ENCODE data around the gene DLG4. TPM values are rescaled to one million over a fixed set of nuclear protein-coding genes. Genes with fewer than 3 reads are reported as not detected.

The DLG4 gene
- polyA plus RNA-seq (2013, experiment 1 of 2; ENCODE audit: insufficient read length), result 37.5 TPM
- 38.8 TPM for polyA plus RNA-seq (2013, experiment 2 of 2; ENCODE audit: insufficient read length)

DNA sequence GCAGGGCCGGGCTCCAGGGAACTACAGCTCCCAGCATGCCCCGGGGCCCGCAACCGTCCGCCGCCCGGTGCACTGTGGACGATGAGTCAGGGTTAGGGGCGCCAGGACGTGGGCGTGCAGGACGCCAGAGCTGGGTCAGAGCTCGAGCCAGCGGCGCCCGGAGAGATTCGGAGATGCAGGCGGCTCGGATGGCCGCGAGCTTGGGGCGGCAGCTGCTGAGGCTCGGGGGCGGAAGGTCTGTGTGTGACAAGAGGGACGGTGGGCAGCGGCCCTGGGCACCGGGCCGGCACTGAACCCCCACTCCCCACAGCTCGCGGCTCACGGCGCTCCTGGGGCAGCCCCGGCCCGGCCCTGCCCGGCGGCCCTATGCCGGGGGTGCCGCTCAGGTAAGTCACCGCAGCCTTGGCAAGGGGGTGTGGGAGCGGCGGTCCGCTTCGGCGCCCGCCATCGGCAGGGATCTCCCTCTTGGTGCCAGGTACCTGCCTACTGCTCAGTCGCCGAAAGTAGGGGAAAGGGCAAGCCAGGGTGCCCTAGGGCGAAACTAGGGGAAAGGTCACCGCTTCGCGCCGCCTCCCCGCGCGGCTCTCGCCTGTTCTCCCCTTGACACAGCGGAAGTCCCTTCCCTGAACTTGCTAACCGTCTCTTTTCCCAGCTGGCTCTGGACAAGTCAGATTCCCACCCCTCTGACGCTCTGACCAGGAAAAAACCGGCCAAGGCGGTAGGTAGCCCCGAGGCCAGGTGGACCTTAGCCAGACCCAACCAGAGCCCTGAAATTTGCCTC, at the start of gene DLG4, which contains the start of gene ACADVL:
Gene DLG4, minus strand, starts transcription at position 25 of the 781 bp plus-strand sequence.
Gene ACADVL, plus strand, starts transcription at position 127 of the 781 bp plus-strand sequence. Its CDS starts 47 bp downstream, at position 174.
- peak; percentile 89 for DNase-seq

DNA sequence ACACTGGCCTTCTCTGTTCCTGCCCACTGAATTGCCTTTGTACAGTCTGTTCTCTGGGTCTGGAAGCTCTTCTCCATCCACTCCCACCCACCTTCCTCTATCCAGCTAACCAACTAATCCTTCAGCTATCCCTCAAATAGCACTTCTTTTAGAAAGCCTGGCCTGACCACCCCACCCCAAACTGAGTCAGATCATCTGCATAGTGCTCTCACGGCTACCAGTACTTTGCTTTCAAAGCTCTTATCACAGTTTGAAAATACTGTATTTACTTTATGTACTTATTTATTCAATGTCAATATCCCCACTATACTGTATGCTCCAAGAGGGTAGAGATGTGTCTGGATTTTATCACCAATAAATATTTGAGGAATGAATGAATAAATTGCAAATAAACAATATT, 47.1 kb upstream of the DLG4 start:
- no peak for DNase-seq

DNA sequence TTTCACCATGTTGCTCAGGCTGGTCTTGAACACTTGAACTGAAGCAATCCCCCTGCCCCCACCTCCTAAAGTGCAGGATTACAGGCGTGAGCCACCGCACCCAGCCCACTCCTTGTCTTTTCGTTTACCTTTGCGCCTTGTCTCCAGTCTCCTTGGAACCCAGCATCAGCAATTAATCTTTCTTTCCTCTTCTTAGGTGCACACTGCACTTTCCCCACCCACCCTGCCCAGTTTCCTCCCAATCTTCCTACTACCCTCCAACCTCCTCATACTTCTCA, 44.1 kb upstream of the DLG4 start:
- no peak for DNase-seq

DNA sequence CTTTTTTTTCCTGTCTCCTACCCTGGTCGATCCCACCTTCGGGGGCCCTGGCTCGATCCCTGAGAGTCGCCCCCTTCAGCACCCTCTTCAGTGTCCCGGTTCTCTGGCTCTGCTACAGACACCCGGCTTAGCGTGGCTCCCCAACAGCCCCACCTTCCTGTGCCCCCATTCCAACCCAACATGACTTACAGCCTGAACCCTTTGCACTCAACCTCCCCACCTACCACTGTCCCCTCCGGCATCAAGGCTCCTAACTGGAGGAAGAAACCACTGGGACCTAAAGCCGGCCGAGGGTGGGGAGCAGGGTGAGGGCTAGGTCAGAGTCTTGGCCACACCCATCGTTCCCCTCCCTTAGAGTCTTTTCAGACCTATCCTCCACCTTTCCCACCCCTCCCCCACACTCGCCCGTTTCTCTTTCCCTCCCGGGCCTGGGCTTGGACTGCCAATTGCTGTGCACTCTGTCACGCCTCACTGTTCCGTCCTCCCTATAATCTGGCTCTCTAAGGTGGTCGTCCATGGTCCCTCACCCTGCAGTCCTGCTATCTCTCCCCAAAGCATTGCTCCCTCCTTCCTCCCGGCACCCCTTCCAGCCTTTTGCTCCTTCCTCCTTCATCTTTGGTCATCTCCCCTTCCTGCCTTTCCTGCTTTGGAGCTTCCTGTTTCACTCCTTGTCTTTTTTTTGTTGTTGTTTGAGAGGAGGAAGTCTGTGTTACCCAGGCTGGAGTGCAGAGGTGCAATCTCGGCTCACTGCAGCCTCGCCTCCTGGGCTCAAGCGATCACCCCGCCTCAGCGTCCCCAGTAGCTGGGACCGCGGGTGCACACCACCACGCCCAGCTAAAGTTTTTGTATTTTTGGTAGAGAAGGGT, 43.5 kb upstream of the DLG4 start:
- DNase-seq, result no peak

DNA sequence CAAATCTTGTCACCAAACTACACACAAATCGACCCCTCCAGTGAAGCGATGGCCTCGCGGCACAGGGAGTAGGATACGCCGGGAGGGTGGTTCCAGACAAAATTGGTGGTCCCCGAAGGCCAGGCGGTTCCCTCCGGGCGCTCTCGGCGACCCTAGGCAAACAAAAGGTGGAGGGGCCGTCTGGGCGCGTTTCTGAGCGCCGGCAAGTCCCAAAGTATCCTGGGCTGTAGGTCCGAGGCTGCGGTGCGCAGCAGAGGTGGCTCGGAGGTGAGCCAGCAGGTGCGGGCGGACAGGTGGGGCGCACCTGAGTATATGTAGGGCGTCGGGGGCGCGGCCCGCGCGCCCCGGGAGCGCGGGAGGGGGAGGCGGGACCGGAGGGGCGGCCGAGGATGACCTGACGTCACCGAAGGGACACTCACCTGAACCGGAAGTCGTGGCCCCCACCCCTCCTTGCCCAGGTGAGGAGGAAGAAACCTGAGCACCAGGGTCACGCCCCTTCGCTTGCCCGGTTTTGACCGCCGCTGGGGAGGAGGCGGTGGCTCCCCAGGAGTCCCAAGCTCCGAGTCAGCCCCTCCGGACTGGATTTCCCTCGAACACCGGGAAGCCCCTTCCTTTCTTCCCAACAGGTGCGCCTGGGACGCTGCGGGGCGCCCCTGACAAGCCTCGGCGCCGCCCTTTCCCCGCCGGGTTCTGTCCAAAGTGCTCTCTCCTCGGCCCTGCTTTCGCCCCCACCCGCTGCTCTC, 42.7 kb upstream of the DLG4 start, which contains the start of gene CLDN7:
Gene CLDN7, minus strand, starts transcription at position 287 of the 743 bp plus-strand sequence. CDS start 435 bp downstream, outside the sequence.
- no peak for DNase-seq

DNA sequence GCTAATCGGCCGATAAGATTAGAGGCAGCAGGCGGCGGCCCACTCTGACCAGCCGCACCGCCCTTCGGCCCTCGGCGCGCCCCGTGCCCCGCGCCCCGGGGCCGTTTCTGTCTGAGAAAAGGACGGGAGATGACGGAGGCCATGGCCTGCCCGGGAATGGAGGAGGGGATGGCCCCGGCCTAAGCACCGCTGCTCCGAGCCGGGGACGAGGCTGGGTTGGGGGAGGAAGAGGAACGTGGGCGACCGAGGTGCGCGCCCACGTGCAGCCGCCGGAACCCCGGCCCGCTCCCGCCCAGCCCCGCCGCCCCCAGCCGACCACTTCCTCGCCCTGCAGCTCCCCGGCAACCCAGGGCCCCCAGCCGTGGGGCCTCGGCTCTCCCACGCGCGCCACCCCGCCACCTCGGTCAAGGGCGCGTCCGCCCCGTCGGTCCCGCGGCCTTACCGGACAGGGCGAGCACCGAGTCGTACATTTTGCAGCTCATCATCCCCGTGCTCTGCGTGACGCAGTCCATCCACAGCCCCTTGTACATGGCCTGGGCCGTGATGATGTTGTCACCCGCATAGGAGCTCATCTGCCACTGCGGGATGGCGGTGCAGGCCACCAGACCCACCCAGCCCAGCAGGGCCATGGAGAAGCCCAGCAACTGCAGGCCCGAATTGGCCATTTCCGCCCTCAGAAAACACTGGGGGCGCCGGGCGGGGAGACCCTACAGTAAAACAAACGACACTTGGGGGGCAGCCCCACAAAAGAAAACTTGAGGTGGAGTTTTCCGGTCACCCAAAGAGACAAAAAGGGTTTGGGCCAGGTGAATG, 41.9 kb upstream of the DLG4 start:
- DNase-seq, result no peak

DNA sequence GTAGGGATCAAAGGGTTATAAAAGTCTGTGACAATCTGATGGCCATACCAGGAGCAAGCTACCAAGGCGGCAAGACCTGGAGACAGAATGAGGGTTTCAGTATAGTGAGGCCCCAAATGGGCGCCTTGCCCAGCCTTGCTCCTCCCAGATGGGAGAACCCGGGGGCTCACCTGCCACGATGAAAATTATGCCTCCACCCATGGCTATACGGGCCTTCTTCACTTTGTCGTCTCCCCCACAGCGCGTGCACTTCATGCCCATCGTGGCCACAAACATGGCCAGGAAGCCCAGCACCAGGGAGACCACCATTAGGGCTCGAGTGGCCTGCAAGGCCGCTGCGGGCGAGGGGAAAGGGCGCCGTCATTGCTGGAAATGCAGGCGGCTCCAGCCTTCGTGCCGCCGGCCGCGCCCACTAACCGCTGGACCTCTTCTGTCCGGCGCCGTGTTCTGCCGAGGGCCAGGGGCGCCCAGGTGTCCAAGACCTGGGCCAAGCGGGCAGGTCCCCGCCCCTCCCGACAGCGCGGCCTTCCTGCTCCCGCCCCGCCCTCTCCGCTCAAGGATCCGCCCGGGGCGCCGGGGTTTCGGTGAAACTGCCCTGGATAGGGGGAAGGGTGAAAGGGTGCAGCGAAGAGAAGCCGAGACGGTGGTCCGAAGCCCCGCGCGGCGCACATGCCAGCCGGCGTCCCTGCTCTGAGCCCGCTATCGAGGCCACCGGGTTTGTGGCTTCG, 41.2 kb upstream of the DLG4 start:
- no peak for DNase-seq

DNA sequence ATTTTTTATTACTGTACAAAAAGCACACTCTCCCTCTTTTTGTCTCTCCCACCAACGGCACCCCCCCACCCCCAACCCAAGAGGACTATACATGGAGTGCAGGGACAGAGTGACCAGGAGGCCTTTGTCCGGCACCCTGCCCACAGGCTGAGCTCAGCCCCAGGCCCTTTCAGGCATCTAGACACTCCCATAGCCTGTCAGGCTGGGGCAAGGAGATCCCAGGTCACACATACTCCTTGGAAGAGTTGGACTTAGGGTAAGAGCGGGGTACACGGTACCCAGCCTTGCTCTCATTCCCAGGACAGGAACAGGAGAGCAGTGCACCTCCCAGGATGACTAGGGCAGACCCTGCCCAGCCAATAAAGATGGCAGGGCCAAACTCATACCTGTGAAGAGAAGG, 40.5 kb upstream of the DLG4 start:
- DNase-seq, result no peak

DNA sequence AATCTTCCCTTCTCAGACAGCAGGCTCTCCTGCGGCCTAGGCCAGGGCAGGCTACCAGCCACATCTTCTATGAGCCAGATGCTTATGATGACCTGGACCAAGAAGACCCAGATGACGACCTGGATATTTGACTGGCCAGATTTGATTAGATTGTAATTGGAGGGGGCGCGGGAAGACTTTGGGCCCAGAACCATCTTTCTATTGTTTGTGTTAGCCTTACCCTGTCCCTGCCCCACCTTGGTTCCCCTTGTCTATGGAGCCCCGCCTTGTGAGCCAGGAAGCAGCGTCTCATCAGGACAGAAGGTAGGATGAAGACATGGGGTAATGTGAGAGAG, 39.9 kb upstream of the DLG4 start:
- no peak for DNase-seq

DNA sequence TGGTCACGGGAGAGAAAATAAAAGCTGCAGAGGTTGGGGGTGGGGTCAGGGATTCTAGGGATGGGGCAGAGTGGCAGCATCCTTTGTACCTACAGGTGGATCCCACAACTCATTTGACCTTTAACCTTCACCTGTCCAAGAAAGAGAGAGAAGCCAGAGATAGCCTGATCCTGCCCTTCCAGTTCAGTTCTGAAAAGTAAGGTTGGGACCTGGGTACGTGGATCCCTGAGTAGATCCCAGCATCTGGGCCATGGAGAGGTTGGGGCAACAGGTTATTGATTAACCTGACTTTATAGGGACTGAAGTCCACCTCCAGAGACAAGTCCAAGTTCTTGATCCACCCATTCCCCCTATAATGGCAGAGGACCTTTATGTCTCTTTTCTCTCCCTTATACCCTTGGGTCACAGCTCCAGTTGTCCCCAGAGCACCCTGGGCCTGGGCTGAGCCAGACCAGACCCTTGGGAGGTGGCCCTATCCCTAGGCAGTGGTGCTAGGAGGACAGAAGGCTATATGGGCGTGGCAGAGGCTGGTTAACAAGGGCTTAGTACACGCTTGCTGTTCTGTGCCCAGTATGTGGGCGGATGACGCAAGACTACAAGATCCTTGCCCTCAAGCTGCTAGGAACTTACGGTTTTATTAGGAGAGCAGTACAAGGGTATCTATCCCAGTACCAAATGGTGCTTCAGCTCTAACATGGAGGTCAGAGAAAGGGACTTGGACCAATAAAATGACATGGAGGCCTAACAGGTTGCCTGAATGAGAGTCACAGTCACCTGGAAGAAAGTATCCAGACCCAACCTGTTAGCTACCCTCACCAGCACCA, 39.3 kb upstream of the DLG4 start:
- no peak for DNase-seq

DNA sequence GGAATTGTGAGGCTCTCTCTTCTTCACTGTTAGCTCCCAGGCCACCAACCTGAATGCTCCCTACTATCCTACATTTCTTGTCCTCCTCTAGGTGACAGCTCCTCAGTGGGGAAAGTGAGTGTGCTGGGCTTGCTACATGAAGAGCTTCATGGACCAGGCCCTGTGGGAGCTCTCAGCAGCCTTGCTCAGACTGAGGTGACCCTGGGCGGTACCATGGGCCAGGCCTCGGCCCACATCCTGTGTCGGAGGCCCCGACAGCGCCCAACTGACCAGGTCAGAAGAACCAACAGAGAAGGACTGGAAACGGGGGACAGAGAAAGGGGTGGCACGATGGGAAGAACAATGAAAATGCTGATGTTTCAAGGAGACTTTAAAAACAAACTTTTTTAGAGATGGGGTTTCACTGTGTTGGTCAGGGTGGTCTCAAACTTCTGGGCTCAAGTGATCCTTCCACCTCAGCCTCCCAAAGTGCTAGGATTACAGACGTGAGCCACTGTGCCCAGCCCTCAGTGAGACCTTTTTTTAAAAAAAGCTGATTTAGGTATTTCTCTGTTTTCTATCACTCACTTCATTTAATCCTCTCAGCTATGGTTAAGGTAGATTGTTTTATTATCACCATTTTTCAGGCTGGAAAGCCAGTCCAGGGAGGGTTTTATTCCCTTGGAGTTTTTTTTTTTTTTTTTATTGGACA, 37.3 kb upstream of the DLG4 start:
- DNase-seq, result no peak

DNA sequence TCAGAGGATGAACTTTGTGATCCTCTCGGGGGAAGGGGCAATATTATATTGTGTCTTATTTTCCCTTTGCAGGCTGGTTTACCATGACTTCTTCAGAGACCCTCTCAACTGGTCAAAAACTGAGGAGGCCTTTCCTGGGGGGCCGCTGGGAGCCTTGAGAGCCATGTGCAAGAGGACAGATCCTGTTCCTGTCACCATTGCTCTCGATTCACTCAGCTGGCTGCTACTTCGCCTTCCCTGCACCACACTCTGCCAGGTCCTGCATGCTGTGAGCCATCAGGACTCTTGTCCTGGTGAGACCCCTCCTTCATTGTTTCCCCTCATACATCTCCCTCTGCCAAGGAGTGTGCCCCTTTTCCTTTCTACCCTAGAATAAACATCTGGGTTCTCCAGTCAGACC, 34.9 kb upstream of the DLG4 start:
- no peak for DNase-seq

DNA sequence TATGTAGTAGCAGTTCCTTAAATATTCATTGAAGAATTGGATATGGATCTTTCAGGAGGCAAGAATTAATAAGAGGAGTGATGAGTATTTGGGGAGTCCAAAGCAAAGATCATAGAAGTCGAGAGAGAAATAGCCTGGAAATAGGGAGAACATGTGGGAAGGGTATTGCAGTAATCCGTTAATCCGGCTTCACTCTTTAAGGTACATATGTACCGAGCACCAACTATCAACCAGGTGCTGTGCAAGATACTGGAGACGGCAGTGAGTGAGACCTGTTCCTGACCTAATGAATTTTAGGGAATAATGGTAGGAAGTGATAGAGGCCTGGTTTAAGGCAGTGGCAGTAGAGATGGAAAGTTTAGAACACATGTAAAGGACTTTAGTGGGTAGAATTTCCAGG, 33.4 kb upstream of the DLG4 start:
- no peak for DNase-seq

DNA sequence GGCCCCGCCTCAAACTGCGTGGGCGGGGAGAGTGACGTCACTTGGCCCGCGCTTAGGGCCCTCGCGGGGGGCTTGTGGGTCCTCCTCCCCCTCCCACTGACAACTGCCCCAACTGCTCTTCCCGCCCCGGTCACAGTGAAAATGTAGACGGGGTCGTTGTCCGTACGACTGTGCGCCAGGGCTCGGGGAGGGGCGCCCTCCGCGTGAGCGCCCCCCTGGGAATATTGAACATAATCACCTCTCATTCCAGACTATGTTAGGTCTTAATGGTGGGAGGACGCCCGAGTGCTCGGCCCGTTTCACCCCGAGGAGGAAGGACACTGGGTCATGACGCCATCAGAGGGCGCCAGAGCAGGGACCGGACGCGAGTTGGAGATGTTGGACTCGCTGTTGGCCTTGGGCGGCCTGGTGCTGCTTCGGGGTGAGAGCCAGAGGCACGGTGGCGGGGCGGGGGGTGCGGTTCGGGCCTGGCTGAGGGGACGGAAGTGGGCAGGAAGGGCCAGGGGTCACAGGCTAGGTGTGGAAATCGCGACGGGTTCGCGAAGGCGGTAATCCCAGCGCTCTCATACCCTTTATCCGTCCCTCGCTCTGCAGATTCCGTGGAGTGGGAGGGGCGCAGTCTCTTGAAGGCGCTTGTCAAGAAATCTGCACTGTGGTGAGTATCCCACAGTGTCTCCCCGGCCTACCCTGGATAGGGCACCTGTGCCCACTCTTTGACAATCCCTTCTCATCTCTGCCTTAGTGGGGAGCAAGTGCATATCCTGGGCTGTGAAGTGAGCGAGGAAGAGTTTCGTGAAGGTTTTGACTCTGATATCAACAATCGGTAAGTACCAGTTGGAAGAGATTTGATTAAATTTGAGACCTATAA, 32.8 kb upstream of the DLG4 start, which contains the start of gene ELP5:
Gene ELP5, plus strand, starts transcription at position 40 of the 868 bp plus-strand sequence. Its CDS starts 336 bp downstream, at position 376.
- peak; percentile 96 for DNase-seq

DNA sequence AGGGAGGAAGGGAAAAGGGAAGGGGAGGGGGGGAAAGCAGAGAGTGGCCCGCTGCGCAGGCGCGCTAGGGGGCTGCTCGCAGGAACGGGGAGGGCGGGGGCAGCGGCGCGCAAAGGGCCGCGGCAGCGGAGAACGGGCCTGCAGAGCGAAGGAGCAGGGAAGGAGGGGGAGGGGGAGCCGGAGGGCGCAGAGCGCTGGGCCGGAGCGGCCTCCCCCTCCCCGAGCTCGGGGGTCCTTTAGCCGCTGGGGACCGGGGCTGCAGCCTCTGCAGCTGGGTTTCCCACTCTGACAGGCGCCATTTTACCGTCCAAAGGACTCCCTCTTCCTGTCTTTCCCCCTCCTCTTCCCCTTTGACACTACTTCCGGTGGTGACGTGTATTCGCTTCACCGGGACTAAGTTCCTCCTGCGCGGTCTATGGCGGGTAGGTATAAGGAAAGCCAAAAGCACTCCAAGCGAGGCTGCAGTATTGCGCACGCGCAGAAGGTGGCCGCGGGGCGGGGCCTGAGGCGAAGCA, 32.1 kb upstream of the DLG4 start, which contains the start of gene CTDNEP1:
Gene CTDNEP1, minus strand, starts transcription at position 74 of the 515 bp plus-strand sequence. CDS start 438 bp downstream, outside the sequence.
- peak; percentile 100 for DNase-seq

DNA sequence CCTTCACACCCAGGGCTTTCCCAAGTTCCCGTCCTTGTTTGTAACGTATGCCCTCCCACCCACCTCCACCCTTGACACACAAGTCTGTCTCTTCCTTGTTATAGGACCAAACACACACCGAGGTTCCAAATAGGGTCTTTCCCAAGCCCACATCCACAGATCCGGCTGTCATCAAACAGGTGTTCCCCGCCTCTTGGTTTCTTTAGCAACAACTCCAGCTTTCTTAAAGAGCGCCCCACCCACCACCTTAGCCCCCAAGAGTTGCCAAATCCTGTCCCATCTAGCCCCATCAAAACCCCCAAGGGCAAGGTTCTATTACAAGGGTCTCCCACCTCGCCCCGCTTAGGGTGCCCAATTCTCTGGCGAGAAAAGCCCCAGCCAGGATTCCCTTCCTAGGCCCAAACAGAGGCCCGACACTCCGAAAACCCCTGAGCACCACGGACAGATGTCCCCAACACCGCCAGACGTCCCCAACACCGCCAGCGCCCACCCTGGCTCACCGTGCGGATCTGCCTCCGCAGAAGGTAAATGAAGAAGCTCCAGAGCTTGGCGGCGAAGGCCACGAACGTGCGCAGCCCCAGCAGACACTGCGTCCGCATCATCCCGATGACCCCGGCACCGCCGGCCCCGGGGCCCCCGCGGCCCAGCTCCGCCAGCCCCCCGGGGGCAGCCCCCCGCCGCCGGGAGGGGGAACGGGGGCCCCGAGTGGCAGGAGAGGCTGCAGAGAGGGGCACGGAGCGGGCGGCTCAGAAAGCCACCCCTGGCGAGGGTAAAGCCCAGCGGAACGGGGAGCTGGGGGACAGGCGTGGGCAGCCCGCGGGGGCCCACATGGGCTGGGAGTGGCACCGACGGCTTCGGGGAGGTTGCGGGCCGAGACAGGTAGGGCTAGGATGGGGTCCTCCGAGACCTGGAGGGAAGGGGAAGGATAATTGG, 31.3 kb upstream of the DLG4 start:
- no peak for DNase-seq

DNA sequence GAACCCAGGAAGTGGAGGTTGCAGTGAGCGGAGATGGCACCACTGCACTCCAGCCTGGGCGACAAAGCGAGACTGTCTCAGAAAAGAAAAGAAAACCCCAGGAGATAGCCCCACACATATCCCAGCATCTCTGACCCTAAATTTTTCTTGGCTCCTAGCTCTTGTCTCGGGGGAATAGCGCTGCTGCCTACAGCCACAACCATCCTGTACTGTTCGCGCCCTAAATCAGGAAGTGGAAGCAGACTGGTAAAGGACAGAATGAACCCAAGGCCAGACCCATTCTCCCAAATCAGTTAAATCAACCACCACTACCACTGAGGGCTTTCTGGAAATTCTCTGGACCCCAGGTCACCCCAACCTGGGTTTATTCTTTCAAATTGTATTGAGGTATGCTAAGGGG, 30.2 kb upstream of the DLG4 start:
- no peak for DNase-seq

Data from fibroblast of skin of abdomen (primary cell).